GM15510 (cell line): ENCODE data around the gene TRANK1.
A peak's percentile ranks its signal among the peaks of the same experiment; 100 is the strongest.

Experiments used
- POLR2A ChIP-seq: IDR thresholded peaks from 3 replicates; pipeline ENCODE4 v1.6.1; 2011; ENCODE audit warnings: borderline replicate concordance; ENCODE audit not compliant: insufficient read length; ENCODE audit errors: extremely low read depth

Gene TRANK1

GRCh38 chr3:36944641-36945270, at the start of gene TRANK1:
TRANK1 (minus strand) TSS chr3:36945054; CDS start chr3:36944809, 245 bp downstream.
- no peak for TF ChIP-seq POLR2A

DNA sequence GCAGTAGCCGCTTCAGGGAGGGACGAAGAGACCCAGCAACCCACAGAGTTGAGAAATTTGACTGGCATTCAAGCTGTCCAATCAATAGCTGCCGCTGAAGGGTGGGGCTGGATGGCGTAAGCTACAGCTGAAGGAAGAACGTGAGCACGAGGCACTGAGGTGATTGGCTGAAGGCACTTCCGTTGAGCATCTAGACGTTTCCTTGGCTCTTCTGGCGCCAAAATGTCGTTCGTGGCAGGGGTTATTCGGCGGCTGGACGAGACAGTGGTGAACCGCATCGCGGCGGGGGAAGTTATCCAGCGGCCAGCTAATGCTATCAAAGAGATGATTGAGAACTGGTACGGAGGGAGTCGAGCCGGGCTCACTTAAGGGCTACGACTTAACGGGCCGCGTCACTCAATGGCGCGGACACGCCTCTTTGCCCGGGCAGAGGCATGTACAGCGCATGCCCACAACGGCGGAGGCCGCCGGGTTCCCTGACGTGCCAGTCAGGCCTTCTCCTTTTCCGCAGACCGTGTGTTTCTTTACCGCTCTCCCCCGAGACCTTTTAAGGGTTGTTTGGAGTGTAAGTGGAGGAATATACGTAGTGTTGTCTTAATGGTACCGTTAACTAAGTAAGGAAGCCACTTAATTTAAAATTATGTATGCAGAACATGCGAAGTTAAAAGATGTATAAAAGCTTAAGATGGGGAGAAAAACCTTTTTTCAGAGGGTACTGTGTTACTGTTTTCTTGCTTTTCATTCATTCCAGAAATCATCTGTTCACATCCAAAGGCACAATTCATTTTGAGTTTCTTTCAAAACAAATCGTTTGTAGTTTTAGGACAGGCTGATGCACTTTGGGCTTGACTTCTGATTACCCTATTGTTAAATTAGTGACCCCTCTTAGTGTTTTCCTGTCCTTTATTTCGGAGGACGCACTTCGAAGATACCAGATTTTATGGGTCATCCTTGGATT, 48.8 kb upstream of the TRANK1 start, which contains the start of gene MLH1:
MLH1 (plus strand) TSS at position 193 of the 958 bp plus-strand sequence; CDS start at position 223, 30 bp downstream.
- TF ChIP-seq POLR2A, result peak; percentile 76

- TF ChIP-seq POLR2A, result peak; percentile 77
Measured at GRCh38 chr3:36992806-36993325, 48.0 kb upstream of the TRANK1 start, which contains the start of gene EPM2AIP1. EPM2AIP1 (minus strand) TSS chr3:36993131; CDS start chr3:36993077, 54 bp downstream.

GRCh38 chr3:36991923-36992805, 47.3 kb upstream of the TRANK1 start:
- TF ChIP-seq POLR2A, result no peak

DNA sequence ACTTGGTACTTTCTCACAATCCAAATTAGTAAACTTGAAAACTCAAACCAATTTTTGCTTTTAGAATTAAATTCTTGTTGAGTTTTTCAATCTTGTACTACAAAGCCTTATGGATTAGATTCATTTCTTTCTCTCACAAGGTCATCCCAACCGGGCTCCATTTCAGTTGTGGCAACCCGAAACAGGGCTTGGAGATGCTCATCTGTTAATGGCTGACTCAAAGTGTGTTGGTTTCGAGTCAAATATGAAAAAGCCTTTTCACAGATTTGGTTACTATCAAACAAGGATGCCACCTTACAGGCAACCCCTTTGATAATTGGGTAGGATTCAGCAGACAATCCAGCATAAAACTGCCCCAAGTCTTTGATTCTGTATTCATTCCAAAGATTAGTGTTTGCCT, 46.3 kb upstream of the TRANK1 start:
- TF ChIP-seq POLR2A, result no peak

DNA sequence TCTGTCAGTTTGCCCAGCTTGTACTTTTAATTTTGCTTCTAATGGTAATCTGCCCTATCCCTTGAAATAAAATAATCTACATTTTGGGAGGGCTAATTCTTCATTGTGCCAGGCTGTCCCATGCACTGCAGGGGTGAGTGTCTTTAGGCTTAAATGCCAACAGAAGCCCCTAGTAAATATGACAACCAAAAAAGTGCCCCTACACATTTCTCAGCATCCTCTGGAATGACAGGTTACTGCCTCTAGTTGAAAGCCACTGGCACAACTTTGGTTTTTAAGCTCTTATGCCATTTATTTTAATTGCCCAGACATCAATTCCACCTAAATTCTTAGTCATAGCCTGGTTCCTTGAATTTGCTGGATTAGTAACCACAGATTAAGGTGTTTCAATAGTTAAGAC, 44.7 kb upstream of the TRANK1 start:
- TF ChIP-seq POLR2A, result no peak

GRCh38 chr3:36989005-36989404, 44.2 kb upstream of the TRANK1 start:
- no peak for TF ChIP-seq POLR2A

GRCh38 chr3:36988356-36988755, 43.5 kb upstream of the TRANK1 start:
- TF ChIP-seq POLR2A, result no peak

GRCh38 chr3:36981006-36981405, 36.2 kb upstream of the TRANK1 start:
- TF ChIP-seq POLR2A, result no peak

DNA sequence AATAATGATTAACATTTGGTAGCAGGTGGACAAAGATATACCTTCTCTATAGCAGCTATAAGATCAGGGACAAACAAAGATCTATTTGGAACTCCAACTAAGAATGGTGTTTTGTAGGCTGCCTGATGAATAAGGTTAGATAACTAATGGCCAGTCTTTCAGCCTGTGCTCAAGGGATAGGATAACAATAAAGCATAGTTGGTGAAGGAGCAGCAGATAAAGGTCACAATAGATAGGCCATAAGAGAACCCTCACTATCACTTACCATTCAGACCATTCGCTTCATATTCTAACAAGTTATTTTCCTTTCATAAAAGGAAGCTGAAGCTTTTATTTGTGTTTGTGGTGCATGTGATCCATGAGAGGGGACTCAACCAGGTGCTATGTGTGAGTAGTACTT, 28.3 kb upstream of the TRANK1 start:
- no peak for TF ChIP-seq POLR2A

DNA sequence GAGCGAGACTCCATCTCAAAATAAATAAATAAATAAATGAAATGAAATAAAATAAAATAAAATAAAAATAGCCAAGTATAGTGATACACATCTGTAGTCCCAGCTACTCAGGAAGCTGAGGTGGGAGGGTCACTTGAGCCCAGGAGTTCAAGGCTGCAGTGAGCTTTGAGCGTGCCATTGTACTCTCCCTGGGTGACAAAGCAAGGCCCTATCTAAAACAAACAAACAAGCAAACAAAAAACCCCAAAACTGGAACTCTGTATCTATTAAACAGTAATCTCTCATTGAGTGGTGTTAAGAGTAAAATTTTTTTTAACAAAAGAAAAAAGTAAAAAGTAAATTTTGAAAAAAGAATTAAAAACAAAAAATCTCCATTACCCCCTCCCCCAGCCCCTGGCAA, 27.3 kb upstream of the TRANK1 start:
- TF ChIP-seq POLR2A, result no peak

- no peak for TF ChIP-seq POLR2A
Measured at GRCh38 chr3:36969540-36970432, 24.9 kb upstream of the TRANK1 start.

DNA sequence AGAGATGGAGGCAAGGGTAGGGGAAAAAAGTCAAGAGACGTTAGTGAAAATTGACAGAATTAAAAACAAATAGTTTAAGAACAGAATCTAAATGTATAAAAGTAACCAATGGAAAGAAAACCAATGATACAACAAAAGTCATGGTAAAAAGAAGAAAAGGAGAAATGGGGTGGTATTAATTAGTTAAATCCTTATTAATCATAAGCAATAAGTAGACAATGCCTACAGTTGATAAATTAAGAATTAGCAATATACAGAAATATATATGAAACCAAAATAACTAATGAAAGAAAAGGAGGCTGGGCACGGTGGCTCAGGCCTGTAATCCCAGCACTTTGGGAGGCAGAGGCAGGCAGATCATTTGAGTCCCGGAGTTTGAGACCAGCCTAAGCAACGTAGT, 24.2 kb upstream of the TRANK1 start:
- no peak for TF ChIP-seq POLR2A
